GM21717 (cell line): ENCODE measurements around the gene WDR33.

Experiments
- ATAC-seq: cut with Tn5 transposase; IDR thresholded peaks from one replicate; pipeline ENCODE4 v1.9.1; 2021; ENCODE audit warnings: mild to moderate bottlenecking, moderate library complexity; ENCODE audit not compliant: unreplicated experiment

WDR33 gene

DNA sequence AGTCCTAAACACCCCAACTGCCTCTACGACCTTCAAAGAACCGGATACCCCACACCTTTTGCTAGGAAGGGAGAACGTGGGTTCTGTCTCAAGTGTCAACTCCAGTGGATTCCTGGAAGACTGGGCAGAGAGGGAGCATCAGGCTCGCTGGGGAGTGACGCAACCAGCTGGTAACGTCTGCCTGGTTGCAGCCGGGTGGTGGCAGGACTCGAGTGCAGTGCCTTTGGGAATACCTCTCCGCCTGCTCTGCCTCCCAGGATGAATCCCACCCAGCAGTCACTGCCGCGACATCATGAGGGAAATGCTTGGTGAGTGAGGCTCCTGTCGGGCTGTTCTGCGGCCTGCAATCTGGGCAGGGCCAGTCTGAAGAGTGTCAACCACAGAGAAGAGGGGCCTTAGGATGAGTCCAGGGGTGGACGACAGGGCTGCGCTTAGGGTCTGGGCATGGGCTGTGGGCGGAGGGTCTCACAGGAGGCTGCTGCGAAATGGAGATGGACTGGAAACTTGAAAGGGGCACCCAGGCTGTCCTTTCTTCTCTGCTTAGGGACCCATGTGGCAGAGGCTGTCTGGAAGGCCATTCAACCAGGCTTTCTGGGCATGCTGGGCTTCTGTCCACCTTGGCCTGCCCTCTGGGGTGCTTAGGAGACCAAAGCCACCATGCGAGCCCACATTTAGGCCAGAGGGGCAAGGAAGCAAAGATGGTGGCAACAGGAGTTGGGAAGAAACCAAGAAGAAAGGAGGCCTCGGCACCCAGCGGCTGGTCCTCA lies 152.1 kb downstream of the WDR33 start:
- no peak for ATAC-seq

DNA sequence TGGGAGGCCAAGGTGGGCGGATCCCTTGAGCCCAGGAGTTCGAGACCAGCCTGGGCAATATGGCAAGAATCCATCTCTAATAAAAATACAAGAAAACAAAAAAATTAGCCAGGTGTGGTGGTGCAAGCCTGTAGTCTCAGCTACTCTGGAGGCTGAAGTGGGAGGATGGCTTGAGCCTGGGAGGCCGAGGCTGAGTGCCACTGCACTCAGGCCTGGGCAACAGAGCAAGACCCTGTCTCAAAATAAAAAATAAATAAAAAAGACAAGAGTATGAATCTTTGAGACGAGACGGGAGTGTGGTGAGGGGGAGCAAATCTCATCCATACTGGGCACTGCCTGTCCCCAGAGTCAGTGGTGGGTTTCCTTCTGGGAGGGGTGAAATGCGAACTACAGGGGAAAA lies 152.8 kb downstream of the WDR33 start:
- ATAC-seq, result no peak

DNA sequence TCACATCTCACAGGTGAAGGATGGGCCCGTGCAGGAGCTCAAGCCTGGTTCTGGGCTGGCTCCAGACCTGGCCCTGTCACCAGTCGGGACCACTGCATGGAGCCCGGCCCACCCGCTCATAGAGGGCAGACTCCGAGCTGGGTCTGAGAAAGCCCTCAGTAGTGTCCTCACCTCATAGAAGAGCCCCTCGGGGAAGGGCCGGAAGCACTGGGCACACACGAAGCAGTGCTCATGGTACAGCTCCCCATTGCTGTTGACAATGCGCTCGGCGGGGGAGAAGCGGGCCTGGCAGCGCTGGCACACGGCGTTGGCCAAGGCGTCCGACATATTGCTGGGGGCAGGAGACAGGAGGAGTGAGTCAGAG lies 153.8 kb downstream of the WDR33 start:
- ATAC-seq, result no peak

DNA sequence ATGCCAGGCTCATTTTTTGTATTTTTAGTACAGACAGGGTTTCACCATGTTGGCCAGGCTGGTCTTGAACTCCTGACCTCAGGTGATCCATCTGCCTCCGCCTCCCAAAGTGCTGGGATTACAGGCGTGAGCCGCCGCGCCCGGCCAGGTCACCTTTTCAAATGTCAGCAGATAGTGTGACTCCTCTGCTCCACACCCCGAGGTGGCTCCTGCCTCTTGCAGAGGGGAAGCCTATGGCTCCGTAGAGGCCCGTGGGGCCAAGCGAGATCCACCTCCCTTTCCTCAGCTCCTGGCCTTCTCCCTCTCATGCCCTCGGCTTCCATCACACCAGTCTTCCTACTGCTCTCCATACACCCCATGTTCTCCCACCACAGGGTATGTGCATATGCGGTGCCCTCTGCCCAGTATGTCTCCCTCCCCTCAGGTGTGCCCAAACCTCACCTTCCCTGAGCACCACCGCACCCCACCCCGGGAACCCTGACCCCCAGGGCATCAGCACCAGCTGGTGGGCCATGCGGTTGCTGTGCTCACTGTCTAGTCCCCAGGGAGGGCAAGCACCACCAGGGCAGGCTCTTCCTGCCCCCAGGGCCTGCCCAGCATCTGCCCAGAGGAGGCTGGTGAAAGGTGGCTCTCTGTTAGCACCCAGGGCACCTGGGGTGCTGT lies 154.3 kb downstream of the WDR33 start:
- ATAC-seq, result no peak

DNA sequence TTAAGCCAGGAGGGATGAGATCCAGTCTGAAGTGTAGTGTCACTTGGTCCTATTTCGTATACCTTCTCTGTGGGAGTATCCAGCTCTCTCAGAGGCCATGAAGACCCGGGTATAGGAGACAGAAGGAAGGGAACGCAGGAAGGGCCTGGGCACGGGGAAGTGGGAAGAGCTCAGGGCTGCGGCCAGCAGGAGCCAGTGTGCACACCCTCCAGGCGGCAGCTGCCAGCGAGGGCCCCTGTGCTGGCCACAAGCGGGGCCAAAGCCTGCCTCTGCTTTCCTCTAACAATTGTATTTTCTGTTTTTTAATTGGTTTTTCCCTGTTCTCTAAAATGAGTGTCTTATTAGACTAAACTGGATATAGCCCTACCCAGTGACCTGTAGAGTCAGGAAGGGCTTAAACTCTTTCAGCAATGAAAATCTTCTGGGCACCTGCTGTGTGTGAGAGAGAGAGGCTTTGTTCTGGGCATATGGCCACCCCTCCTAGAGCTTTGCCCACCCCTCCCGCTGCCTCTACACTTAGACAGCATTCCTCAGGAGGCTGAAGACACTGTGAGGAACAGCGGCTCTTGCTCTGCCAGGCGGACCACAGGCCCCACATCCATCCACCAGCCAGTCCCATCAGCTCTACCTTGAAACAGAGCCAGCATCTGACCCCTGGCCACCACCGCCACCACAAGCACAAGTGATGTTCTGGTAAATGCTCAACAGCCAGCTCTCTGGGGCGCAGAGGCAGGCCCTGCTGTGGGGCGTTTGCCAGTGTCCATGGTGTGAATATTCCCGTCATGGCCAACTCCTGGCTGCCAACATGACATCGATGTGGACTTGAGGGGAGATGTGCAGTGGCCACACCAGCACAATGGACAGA lies 155.5 kb downstream of the WDR33 start:
- ATAC-seq, result no peak

DNA sequence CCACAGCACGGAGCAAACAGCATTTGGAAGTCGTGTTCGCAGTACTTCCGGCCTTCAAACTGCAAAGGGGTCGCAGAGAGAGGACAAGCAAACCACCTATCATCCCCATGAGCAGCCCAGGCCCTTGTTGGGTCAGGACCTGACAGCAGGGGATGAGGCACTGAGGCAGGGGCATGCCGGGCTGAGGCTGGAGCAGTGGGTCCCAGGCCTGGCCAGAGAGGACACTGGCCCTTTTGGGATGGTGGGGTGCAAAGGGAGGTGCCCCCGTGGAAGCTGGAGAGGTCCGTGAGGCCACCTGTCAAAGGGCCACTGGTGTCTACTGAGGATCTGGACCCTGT lies 156.2 kb downstream of the WDR33 start:
- no peak for ATAC-seq

DNA sequence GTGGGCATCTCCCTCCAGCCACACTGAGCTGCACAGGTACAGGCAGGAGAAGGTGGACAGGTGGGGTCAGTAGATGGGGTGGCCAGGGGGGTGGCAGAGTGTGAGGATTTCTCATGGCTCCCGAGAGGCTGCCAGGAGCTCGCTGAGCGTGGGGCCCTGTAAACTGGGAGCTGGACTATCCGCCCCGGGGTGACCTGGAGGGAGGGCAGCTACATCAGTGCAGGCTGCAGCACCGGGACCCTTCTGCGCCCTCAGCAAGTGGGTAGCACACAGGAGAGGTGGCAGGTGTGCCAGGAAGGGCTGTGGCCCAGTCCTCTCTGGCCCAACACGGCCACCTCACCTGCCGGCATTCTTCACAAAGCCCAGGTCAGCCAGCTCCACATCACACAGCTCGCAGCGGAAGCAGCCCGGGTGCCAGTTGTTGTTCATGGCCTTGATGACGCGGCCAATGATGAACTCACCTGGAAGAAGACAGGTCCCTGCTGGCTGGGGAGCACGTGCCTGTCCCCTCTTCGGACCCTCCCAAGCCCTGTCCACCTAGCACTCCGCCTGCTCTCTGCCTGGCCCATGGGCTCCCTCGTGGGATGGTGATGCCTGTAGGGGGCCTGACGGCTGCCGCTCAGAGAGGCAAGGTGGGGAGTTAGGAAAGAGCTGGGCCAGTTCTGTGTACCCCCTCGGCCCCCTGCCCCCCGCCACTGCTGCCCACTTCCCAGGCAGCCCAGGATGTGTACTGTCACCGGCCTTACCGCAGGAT lies 156.7 kb downstream of the WDR33 start:
- ATAC-seq, result no peak

DNA sequence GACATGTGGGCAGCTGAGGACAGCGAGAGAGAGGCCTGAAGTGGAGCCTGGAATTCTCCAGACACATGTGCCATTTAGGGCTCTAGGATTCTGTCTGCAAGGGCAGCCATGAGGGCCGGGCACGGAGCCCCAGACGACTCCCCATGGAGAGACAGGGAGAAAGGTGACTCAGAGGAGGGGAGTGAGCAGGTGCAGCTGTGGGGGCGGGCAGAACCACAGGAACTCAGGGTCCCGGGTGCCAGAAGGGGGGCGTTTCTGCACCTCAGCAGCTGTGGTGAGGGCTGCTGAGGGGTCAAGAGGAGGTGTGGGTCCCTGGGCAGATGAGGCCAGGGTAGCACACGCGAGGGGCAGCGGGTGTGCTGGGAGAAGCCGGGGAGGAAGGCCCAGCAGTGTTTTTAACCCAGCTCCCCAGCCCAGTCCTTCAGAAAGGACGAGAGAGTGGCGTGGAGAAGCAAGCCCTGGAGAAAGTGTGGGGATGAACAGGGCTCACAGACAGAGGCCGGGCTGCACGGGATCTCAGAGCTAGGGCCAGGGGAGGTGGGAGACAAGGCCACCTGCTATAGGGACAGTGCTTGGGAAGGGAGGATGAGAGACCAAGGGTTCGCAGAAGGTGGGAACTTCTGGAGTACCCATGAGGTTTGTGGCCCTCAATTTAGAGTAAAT lies 157.4 kb downstream of the WDR33 start:
- ATAC-seq, result no peak

DNA sequence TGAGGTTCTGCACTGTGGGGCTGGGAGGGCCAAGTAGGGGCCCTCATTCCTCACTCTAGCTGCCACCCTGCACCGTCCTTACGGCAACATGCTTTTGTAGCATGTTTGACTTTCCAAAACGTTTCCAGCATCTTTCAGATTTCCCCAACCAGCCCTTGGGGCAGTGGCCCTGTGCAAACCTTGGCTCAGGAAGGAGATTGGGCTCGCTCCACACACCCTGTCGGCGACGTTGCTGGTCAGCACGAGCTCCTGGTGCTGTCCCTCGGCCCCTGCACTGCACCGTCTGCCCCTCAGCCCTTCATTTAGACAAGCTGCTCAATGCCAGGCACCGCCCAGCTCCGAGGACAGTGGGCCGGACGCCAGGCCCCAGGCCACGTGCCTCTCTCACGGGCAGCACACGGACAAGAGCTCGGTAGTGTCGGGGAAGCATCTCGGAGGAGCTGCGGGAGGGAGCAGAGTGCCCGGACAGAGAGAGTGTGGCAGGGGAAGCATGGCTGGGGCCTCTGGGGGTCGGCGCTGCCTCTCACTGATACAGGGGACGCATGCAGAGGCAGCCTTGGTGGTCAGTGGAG lies 158.1 kb downstream of the WDR33 start:
- no peak for ATAC-seq

DNA sequence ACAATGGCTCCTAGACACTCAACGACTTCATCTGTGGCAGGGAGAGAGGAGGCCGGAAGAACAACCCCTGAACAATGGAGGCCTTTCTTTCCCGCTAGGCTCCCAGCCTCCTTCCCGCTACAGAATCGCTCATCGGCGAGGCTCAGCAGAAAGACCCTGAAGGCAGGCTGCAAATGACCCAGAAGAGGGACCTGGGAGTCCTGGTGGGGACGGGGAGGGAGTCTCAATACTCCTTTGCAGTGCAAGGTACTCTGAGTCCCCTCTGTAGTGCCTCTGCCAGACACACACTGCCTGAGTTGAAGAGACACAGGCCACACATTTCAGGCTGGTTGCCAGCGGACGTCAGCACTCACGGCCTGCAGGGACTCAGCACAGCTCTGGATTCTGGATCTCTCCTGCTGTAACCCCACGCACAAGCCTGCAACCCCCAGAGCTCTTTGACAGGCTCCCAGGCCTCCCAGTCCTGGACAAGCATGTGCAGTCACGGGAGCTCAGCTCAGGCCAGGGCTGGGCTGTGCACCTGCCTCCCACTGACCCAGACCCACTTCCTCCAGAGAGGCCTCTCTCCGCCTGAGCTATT lies 158.9 kb downstream of the WDR33 start:
- ATAC-seq, result no peak

DNA sequence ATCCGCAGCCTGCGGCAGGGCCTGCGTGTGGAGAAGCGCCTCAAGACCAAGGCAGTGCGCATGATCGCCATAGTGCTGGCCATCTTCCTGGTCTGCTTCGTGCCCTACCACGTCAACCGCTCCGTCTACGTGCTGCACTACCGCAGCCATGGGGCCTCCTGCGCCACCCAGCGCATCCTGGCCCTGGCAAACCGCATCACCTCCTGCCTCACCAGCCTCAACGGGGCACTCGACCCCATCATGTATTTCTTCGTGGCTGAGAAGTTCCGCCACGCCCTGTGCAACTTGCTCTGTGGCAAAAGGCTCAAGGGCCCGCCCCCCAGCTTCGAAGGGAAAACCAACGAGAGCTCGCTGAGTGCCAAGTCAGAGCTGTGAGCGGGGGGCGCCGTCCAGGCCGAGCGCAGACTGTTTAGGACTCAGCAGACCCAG lies 159.6 kb downstream of the WDR33 start:
- ATAC-seq, result no peak
